GM18507 (cell line): ENCODE data around the gene SLC7A5.
A peak's percentile ranks its signal among the peaks of the same experiment; 100 is the strongest.
"Not testable (repeated sequence)": the region's sequence is repeated elsewhere in the genome, so short reads cannot be mapped to it uniquely, and the experiment has no call there.

Source experiments
- DNase-seq: peaks from one replicate; pipeline ENCODE4 v3.0.0; 2011; ENCODE audit warnings: low read depth; ENCODE audit not compliant: insufficient read length; ENCODE audit errors: extremely low spot score
- FAIRE-seq: peaks from 2 replicates; lab custom pipeline; 2011; peaks lifted over from hg19 to GRCh38; lab: Jason Lieb, UNC

Gene SLC7A5

GRCh38 chr16:87826798-87827587, 42.3 kb downstream of the SLC7A5 start:
- no peak for FAIRE-seq
- DNase-seq, result no peak

DNA sequence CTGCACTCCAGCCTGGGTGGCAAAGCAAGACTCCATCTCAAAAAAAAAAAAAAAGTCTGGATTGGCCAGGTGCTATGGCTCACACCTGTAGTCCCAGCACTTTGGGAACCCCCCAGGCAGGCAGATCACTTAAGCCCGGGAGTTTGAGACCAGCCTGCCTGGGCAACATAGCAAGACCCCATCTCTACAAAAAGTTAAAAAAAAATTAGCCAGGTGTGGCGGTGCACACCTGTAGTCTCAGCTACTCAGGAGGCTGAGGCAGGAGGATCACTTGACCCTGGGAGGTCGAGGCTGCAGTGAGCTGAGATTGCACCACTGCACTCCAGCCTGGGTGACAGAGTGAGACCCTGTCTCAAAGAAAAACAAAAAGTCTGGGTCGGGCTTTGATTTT, 42.9 kb downstream of the SLC7A5 start:
- not testable (repeated sequence) for DNase-seq, FAIRE-seq

- DNase-seq, FAIRE-seq: not testable (repeated sequence)
Measured at GRCh38 chr16:87825842-87826120, 43.5 kb downstream of the SLC7A5 start.

DNA sequence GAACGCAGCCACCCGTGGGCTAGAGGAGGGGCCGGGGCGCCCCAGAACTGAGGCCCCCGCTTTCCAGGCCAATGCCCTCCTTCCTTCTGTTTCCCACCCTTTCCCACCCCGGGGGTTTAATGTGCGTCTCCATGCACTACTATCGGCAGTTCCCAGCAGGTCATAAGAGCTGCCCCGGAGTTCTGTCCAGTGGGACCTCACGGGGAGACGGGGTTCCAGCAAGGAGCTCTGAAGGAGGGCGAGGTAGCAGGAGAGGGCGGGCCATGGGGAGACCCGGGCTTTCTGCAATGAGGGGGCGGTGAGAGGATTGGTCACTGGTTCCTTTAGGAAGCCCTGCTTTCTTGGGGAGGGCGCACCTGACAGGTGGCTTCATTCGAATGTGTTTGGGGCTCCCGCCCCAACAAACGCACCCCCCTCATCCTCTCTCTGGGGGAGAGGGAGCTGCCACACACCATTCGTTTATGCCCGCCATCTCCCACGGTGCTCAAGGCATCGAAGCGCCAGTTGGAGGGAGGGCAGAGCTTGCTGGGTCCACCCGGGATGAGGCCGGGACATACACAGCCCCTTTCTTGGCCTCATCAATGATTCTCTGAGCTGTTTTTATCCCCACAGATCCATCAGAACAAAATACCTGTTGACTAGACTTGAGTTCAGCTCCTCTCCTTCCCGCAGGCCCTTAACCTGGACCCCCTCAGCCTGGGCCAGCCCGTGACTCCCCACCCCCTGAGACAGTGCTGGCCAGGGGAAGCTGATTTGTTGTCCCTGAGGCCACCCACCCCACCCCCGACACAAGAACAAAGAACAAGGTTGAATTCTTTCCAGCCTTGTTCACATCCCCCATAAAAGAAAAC, 44.1 kb downstream of the SLC7A5 start:
- DNase-seq (no peak), FAIRE-seq (no peak)

DNA sequence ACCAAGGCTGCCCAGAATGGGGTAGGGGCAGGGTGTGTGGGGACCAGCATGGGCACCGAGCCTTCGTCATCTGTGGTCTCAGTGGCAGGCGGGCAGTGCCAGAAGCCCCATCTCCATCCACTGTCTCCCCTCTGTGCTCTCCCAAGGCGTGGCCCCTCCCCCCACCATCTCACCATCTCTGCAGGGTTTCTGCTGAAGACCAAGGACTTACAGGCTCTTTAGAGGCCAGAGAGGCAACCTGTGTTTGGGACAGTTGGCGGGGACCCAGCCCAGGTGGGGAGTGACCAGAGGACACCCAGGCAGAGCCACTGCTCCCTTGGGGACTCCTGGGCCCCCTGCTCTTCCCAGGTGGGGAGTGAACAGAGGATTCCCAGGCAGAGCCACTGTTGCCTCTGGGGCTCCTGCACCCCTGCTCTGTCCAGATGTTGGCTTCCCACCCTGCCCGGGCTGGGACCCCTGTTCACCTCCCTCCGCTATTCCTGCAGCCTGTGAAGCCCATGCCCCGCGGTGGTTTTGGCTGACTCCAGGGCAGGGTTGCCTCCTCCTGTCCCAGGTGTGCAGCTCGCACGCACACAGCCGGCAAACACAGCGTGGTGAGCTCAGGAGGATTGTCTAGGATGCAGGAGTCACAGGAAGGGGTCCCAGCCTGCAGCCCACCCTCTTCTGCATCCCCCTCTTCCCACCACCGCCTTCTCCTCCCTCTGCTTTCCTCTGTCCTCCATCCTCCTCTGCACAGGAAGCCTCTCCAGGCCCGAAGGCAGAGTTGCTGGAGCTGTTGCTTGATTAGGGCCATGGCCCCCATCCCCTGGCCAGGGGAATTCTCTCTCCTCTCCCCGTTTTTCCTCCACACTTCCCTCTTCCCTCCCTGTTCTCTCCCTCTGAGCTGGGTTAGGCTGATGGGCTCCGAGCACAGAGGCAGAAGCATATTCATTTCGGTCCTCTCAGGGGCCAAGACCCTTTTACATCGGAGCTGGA, 45.0 kb downstream of the SLC7A5 start:
- DNase-seq (no peak), FAIRE-seq (no peak)

DNA sequence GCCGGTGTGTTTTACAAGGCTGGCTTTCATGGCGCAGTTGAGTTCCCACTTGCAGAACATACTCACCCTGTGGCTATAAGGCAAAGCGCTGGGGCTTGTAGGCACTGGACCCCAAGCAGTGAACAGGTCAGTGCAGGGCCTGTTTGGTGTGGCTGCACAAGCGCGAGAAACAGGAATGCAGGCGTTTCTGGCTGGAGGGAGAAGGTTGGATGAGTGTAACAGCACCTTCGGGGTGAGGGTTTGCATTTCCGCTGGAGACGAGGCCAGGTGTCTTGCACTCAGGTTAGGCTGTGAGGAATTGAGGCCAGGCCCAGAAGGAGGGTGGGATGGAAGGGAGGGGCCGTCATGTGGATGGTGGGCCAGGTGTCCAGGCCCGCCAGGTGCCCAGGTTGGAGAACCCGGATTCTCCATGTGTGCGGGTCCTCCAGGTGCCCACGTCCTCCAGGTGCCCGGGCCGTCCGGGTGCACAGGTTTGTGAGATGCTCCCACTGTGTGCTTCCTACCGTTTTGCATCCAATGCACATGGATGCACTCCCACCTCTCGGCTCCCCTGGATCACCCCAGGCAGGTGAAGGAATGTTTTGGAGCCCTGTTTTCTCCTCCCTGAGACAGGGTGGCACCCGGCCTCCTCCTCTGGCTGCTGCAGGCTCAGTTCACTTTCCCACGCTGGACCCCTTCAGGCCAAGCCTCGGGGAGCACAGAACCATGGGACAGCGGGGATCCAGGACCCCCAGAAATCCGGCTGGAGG, 46.0 kb downstream of the SLC7A5 start:
- FAIRE-seq, result no peak

DNA sequence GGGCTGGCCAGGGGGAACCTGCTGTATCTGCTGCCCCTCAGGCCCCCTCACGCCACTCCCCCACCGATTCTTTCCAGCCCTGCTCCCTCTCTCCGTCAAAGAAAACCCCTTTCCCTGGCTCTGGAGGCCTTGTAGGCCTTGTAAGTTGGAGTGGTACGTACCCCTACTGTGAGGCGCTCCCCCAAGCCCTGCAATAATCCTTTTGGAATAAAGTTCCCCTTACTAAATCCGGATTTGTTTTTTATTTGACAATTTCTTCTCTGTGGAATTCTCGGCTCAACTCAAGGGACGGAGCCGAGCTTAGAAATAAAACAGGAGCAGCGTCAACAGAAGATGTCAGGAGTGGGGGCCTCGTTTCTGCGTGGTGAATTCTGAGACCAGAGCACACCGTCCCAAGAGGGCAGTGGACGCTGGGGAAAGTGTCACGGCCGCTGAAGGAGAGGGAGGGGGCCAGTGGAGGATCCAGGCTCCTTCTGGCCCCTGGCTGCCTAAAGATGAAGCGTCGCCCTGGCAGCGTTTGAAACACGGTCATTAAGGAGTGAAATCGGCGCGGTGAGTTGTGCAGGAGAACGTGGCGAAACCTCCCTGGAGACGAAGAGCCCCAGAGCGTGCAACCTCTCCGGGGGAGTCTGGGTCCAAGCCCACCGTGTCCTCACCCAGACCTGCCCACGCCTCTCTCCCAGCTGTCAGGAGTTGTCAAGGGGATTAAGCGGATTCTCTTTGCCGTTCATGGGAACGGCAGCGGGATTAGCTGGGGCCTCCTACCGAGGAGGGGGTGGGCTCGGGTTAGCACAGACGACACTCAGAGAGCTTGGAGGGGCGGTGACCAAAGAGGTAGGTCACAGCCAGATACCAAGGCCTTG, 47.0 kb downstream of the SLC7A5 start:
- DNase-seq (no peak), FAIRE-seq (no peak)

More for the DNA sequence above, 46.0 kb downstream of the SLC7A5 start:
- no peak for DNase-seq

- FAIRE-seq, result no peak
Measured at GRCh38 chr16:87821376-87822107, 47.8 kb downstream of the SLC7A5 start.

GRCh38 chr16:87819983-87820382, 49.3 kb downstream of the SLC7A5 start:
- FAIRE-seq (no peak), DNase-seq (no peak)

More at GRCh38 chr16:87821376-87822107, 47.8 kb downstream of the SLC7A5 start:
- no peak for DNase-seq

DNA sequence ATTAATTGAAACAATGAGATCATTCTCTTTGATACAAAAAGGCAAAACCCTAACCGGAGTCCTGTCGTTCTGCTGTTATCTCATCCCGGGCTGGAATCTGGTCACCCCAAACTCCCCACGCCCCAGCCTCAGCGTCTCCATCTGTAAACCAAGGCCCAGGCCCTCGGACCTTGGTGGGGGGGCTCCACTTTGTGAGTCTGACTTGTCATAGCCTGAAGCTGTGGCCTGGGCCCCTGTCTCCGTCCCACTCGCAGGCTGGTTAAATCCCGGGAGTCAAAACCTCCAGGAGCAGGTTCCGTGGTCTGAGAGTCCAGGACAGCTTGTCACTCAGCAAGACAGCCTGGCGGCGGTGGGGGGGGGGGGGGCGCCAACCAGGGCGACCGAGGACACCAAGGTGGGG, 50.0 kb downstream of the SLC7A5 start:
- DNase-seq (no peak), FAIRE-seq (no peak)

- DNase-seq (no peak), FAIRE-seq (no peak)
Measured at GRCh38 chr16:87818533-87819161, 50.7 kb downstream of the SLC7A5 start.

GRCh38 chr16:87817910-87818309, 51.4 kb downstream of the SLC7A5 start:
- FAIRE-seq, result no peak
- DNase-seq, result no peak

DNA sequence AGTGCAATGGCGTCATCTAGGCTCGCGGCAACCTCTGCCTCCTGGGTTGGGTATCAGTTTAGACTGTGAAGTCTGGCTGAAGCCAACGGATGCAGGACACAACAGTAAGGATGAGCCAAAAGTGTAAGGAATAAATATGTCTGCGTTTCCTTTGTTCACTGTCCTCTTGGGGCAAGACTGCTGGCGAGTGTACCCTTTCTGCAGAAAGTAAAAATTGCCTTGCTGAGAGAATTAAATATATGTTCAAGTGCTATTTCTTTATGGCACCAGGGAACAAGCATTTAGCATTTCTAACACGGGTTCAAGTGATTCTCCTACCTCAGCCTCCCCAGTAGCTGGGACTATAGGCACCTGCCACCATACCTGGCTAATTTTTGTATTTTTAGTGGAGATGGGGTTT, 51.9 kb downstream of the SLC7A5 start:
- not testable (repeated sequence) for FAIRE-seq, DNase-seq

DNA sequence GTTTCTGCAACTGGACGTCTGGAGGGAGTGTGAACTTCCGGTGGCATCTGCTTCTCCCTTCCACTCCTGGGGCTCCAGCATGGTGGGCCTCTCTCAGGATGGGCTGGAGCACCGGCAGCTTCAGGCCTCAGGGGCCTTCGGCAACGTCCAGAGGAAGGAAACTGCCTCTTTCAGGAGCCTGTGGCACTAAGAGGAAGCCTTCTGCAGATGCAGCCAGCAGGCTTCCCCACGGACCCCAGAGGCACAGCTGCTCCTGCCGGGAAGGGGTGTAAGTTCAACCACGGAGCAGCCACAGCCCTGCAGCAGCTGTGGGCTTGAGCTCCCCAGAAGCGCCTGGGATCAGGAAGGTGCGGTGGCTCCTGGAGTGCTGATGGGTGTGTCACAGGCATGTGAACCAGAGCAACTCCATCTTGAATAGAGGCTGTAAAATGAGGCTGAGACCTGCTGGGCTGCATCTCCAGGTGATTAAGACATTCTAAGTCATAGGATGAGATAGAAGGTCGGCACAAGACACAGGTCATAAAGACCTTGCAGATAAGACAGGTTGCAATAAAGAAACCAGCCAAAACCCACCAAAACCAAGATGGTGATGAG, 52.7 kb downstream of the SLC7A5 start:
- DNase-seq (no peak), FAIRE-seq (no peak)

GRCh38 chr16:87815567-87815966, 53.7 kb downstream of the SLC7A5 start:
- DNase-seq (no peak), FAIRE-seq (no peak)

- DNase-seq, result no peak
- FAIRE-seq, result no peak
Measured at GRCh38 chr16:87812200-87812656, 57.1 kb downstream of the SLC7A5 start.

- DNase-seq, result not testable (repeated sequence)
- FAIRE-seq, result peak; percentile 56
Measured at GRCh38 chr16:87811454-87811853, 57.9 kb downstream of the SLC7A5 start.
